ENCODE measurements around the gene TSKU. TPM values are rescaled to one million over a fixed set of nuclear protein-coding genes. Genes with fewer than 3 reads are reported as not detected.

The TSKU gene
- total and polyA plus RNA-seq, 2 experiments from 2014 or later: 11.7 to 31.1 TPM

- no peak for DNase-seq (ENCODE audit: low spot score)
- Mint-ChIP-seq H3K27ac (no peak overlapping the region), H3K9me3 (no peaks in the 10 kb centered on the region), H3K4me1 (peaks cover 32% of the 10 kb centered on the region), H3K4me3 (no peak overlapping the region), H3K27me3 (ENCODE audit: insufficient read depth, low read depth, poor library complexity) (peaks cover 16% of the 10 kb centered on the region), H3K36me3 (ENCODE audit: low read depth) (no peaks in the 10 kb centered on the region; the same call in 2 of the 3 replicates)
- TF ChIP-seq ZNF462 (CRISPR knock-in tag; IDR thresholded peaks at IDR 0.05) (no peak), REST (IDR thresholded peaks at IDR 0.05; ENCODE audit: unreplicated experiment) (no peak), ZNF114 (CRISPR knock-in tag; IDR thresholded peaks at IDR 0.05) (no peak), EZH2 (IDR thresholded peaks at IDR 0.05; ENCODE audit: low read depth, unreplicated experiment) (no peak), POLR2AphosphoS5 (IDR thresholded peaks at IDR 0.05; ENCODE audit: low read depth) (no peak), CTCF (conservative IDR thresholded peaks at IDR 0.05; ENCODE audit: low read depth in 2 of 2) (no peak), NANOG (IDR thresholded peaks at IDR 0.05; ENCODE audit: borderline replicate concordance) (no peak)
- Histone ChIP-seq H3F3A (replicated peaks; ENCODE audit: low read depth) (no peaks in the 10 kb centered on the region), H3K27ac (ENCODE audit: low read depth) (no peak overlapping the region), H3K4me1 (ENCODE audit: insufficient read depth) (peaks cover 11% of the 10 kb centered on the region), H3K36me3 (ENCODE audit: insufficient read depth) (no peaks in the 10 kb centered on the region), H3K9me2 (ENCODE audit: insufficient read depth) (no peaks in the 10 kb centered on the region; the same call in 1 of the 2 replicates), H3K79me2 (replicated peaks; ENCODE audit: insufficient read depth) (no peaks in the 10 kb centered on the region), H3K4me2 (no peak overlapping the region), H2AFZ (no peak overlapping the region), H3K27me3 (ENCODE audit: insufficient read depth) (no peaks in the 10 kb centered on the region), H3K4me3 (no peak overlapping the region), H4K20me1 (replicated peaks; ENCODE audit: insufficient read depth) (no peaks in the 10 kb centered on the region)
- ATAC-seq: no peak
These were observed 29.2 kb upstream of the TSKU start for GRCh38 chr11:76753950-76754349.

All from GM23338 (cell line).